HG03460 (cell line): Measurements from ENCODE around the gene ENOX1.

Experiments
- ATAC-seq: cut with Tn5 transposase; IDR thresholded peaks from one replicate; pipeline ENCODE4 v1.9.1; 2021; ENCODE audit not compliant: unreplicated experiment

ENOX1 gene

GRCh38 chr13:43268632-43269031 lies 518.1 kb downstream of the ENOX1 start:
- no peak for ATAC-seq

GRCh38 chr13:43267916-43268315 lies 518.9 kb downstream of the ENOX1 start:
- no peak for ATAC-seq

- no peak for ATAC-seq
Measured at GRCh38 chr13:43266936-43267615, 519.7 kb downstream of the ENOX1 start.

GRCh38 chr13:43265028-43265427 lies 521.7 kb downstream of the ENOX1 start:
- no peak for ATAC-seq

GRCh38 chr13:43264458-43264857 lies 522.3 kb downstream of the ENOX1 start:
- ATAC-seq = no peak

- no peak for ATAC-seq
Measured at GRCh38 chr13:43263047-43263446, 523.7 kb downstream of the ENOX1 start.

GRCh38 chr13:43260999-43261398 lies 525.8 kb downstream of the ENOX1 start:
- no peak for ATAC-seq

GRCh38 chr13:43258771-43259170 lies 528.0 kb downstream of the ENOX1 start:
- no peak for ATAC-seq

- no peak for ATAC-seq
Measured at GRCh38 chr13:43257765-43258164, 529.0 kb downstream of the ENOX1 start.

GRCh38 chr13:43251961-43252360 lies 534.8 kb downstream of the ENOX1 start:
- ATAC-seq = no peak

GRCh38 chr13:43246382-43246781 lies 540.4 kb downstream of the ENOX1 start:
- no peak for ATAC-seq

- ATAC-seq = no peak
Measured at GRCh38 chr13:43245374-43245964, 541.3 kb downstream of the ENOX1 start.

- no peak for ATAC-seq
Measured at GRCh38 chr13:43244481-43244880, 542.3 kb downstream of the ENOX1 start.

- ATAC-seq = no peak
Measured at GRCh38 chr13:43243711-43244110, 543.1 kb downstream of the ENOX1 start.

- ATAC-seq = no peak
Measured at GRCh38 chr13:43242040-43242439, 544.7 kb downstream of the ENOX1 start.

- ATAC-seq = no peak
Measured at GRCh38 chr13:43240278-43240677, 546.5 kb downstream of the ENOX1 start.

GRCh38 chr13:43239275-43239840 lies 547.4 kb downstream of the ENOX1 start:
- ATAC-seq = no peak

- ATAC-seq = no peak
Measured at GRCh38 chr13:43238341-43239083, 548.3 kb downstream of the ENOX1 start.

- ATAC-seq = no peak
Measured at GRCh38 chr13:43237616-43238015, 549.2 kb downstream of the ENOX1 start.

- no peak for ATAC-seq
Measured at GRCh38 chr13:43235028-43235427, 551.7 kb downstream of the ENOX1 start.

GRCh38 chr13:43232873-43233265 lies 553.9 kb downstream of the ENOX1 start:
- ATAC-seq = no peak
